ENCODE results near the gene SRRM2.

- no peak for TF ChIP-seq CTCF (IDR thresholded peaks at IDR 0.05)
- no peak for TF ChIP-seq POLR2AphosphoS5 (IDR thresholded peaks at IDR 0.05; ENCODE audit: low read depth, low read length)
- no peak for TF ChIP-seq SIN3A (IDR thresholded peaks at IDR 0.05; ENCODE audit: borderline replicate concordance, insufficient read depth, low read depth, low read length)
Measured at GRCh38 chr16:2769100-2769529, 16.7 kb downstream of the SRRM2 start.

Data from Panc1 (cell line).